ENCODE data around the gene CREBBP. TPM values are rescaled to one million over a fixed set of nuclear protein-coding genes. Genes with fewer than 3 reads are reported as not detected.

CREBBP gene
- total RNA-seq, 4 donors from 2014 or later: 48.2 to 112 (median 74.9) TPM

- no peaks in the 10 kb centered on the region for H3K9me3 ChIP-seq
- peaks cover 70 to 93% (median 84%) of the 10 kb centered on the region in 4 donors for H3K36me3 ChIP-seq
- no peak overlapping the region for H3K27ac ChIP-seq (replicated peaks in 1 of 4)
- intact Hi-C loops (cut with DNase I): loop anchor here (5.0 kb wide), 1 partner anchor 103 kb away; no protein-coding TSS in a partner anchor
- H3K4me3 ChIP-seq: no peak overlapping the region
- TF ChIP-seq EP300 (IDR thresholded peaks at IDR 0.05): no peak
- TF ChIP-seq POLR2AphosphoS5 (IDR thresholded peaks at IDR 0.05): no peak
- TF ChIP-seq, protein P1, sequence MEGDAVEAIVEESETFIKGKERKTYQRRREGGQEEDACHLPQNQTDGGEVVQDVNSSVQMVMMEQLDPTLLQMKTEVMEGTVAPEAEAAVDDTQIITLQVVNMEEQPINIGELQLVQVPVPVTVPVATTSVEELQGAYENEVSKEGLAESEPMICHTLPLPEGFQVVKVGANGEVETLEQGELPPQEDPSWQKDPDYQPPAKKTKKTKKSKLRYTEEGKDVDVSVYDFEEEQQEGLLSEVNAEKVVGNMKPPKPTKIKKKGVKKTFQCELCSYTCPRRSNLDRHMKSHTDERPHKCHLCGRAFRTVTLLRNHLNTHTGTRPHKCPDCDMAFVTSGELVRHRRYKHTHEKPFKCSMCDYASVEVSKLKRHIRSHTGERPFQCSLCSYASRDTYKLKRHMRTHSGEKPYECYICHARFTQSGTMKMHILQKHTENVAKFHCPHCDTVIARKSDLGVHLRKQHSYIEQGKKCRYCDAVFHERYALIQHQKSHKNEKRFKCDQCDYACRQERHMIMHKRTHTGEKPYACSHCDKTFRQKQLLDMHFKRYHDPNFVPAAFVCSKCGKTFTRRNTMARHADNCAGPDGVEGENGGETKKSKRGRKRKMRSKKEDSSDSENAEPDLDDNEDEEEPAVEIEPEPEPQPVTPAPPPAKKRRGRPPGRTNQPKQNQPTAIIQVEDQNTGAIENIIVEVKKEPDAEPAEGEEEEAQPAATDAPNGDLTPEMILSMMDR (IDR thresholded peaks at IDR 0.05): no peak
- no peak for TF ChIP-seq POLR2A (IDR thresholded peaks at IDR 0.05; ENCODE audit: low read depth)
- DNase-seq (ENCODE audit: extremely low spot score): no peak
- no peaks in the 10 kb centered on the region for H3K27me3 ChIP-seq
- H3K4me1 ChIP-seq: peaks cover 30 to 45% (median 42%) of the 10 kb centered on the region in 4 donors
- WGBS: 58% methylated on average over 6 of the region's 6 CpGs
Observed at GRCh38 chr16:3774156-3774767, 106.3 kb downstream of the CREBBP start.

DNA sequence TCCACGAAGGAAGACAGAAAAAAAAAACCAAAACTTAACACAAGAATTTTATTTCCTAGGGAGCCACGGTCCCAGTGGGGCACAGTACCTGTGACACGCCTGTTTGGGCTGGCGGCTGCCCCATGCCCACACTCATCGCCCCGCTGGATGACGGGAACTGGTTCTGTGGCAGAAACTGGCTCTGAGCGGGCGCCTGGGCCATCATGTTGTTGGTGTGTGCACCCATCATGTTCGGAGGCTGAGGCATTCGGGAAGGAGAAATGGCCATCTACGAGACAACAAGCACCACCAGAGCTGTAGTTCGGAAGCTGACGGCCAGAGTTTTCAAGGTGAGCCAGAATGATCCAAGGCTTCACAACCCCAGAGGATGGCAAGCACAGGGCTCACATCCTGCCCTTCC lies 106.8 kb downstream of the CREBBP start:
- intact Hi-C loops (cut with DNase I): loop anchor here (5.0 kb wide), 1 partner anchor 104 kb away; no protein-coding TSS in a partner anchor
- H3K36me3 ChIP-seq: peaks cover 69 to 93% (median 84%) of the 10 kb centered on the region in 4 donors
- H3K27ac ChIP-seq (replicated peaks in 1 of 4): no peak overlapping the region
- H3K4me3 ChIP-seq: no peak overlapping the region
- no peak for TF ChIP-seq EP300 (IDR thresholded peaks at IDR 0.05)
- no peak for TF ChIP-seq POLR2AphosphoS5 (IDR thresholded peaks at IDR 0.05)
- TF ChIP-seq POLR2A (IDR thresholded peaks at IDR 0.05; ENCODE audit: low read depth): no peak
- TF ChIP-seq, protein P1 (IDR thresholded peaks at IDR 0.05): no peak
- 95% methylated on average over 9 of the region's 14 CpGs for WGBS
- DNase-seq (ENCODE audit: extremely low spot score): no peak
- no peaks in the 10 kb centered on the region for H3K27me3 ChIP-seq
- no peaks in the 10 kb centered on the region for H3K9me3 ChIP-seq
- peaks cover 30 to 45% (median 42%) of the 10 kb centered on the region in 4 donors for H3K4me1 ChIP-seq

DNA sequence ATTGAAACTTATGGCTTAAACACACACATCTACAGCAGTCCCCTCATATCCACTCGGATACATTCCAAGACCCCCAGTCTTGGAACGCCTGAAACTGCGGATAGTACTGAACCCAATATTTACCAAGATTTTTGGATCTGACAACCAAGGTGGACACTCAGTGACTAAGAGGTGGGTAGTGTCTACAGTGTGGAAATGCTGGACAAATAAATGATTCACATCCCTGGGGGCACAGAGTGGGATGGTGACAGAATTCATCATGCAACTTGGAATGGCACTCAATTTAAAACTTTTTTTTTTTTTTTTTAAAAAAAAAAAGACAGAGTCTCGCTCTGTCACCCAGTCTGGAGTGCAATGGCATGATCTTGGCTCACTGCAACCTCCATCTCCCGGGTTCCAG lies 109.0 kb downstream of the CREBBP start:
- no peak overlapping the region for H3K27ac ChIP-seq (replicated peaks in 1 of 4)
- intact Hi-C loops (cut with DNase I): loop anchor here (5.0 kb wide), 1 partner anchor 106 kb away; no protein-coding TSS in a partner anchor

GRCh38 chr16:3770530-3770929 lies 110.0 kb downstream of the CREBBP start:
- WGBS: 88% methylated on average over 13 of the region's 13 CpGs
- Histone ChIP-seq H3K27me3 (no peaks in the 10 kb centered on the region), H3K4me1 (peaks cover 30 to 37% (median 32%) of the 10 kb centered on the region in 4 donors), H3K9me3 (no peaks in the 10 kb centered on the region), H3K4me3 (no peak overlapping the region), H3K36me3 (peaks cover 75 to 91% (median 84%) of the 10 kb centered on the region in 4 donors), H3K27ac (replicated peaks in 1 of 4) (no peak overlapping the region)
- DNase-seq (ENCODE audit: extremely low spot score): no peak
- no peak for TF ChIP-seq POLR2A (IDR thresholded peaks at IDR 0.05; ENCODE audit: low read depth)
- TF ChIP-seq POLR2AphosphoS5 (IDR thresholded peaks at IDR 0.05): no peak
- TF ChIP-seq, protein P1 (IDR thresholded peaks at IDR 0.05): no peak
- TF ChIP-seq EP300 (IDR thresholded peaks at IDR 0.05): no peak
- intact Hi-C loops (cut with DNase I): loop anchor here (5.0 kb wide), 1 partner anchor 107 kb away; no protein-coding TSS in a partner anchor

More for the DNA sequence above, 109.0 kb downstream of the CREBBP start:
- Histone ChIP-seq H3K4me3 (no peak overlapping the region), H3K9me3 (no peaks in the 10 kb centered on the region), H3K27me3 (no peaks in the 10 kb centered on the region), H3K4me1 (peaks cover 30 to 44% (median 38%) of the 10 kb centered on the region in 4 donors), H3K36me3 (peaks cover 70 to 91% (median 83%) of the 10 kb centered on the region in 4 donors)
- TF ChIP-seq, protein P1 (IDR thresholded peaks at IDR 0.05): no peak
- TF ChIP-seq POLR2AphosphoS5 (IDR thresholded peaks at IDR 0.05) (no peak), POLR2A (IDR thresholded peaks at IDR 0.05; ENCODE audit: low read depth) (no peak), EP300 (IDR thresholded peaks at IDR 0.05) (no peak)
- WGBS: 91% methylated on average over 5 of the region's 5 CpGs
- no peak for DNase-seq (ENCODE audit: extremely low spot score)
